ENCODE measurements around the gene NAALADL2. TPM values are rescaled to one million over a fixed set of nuclear protein-coding genes. Genes with fewer than 3 reads are reported as not detected.

The NAALADL2 gene
- total RNA-seq: 0.34 and 2.3 TPM in 2 replicates

GRCh38 chr3:174859114-174859735 lies at the start of gene NAALADL2:
TSS of gene NAALADL2 (plus strand) at chr3:174859334.

